Frontal cortex (tissue), 4 donors: ENCODE data around the gene PNLIPRP1. TPM values are rescaled to one million over a fixed set of nuclear protein-coding genes. Genes with fewer than 3 reads are reported as not detected.

Experiments used
- DNase-seq, 2 donors: peaks; one replicate each; pipeline ENCODE4 v3.0.0; 2012; ENCODE audit warnings: low spot score in 2 of 2
- FAIRE-seq: peaks from 2 replicates; lab custom pipeline; 2012; peaks lifted over from hg19 to GRCh38; lab: Jason Lieb, UNC
- total RNA-seq: library from RNA; depleted of rRNA; stranded (reverse); fragments of >200 nt; gene quantifications from one replicate; pipeline ENCODE4 v1.2.3, GENCODE V29; 2014
- donor health status: control.
- donor health status: control.
- donor health status: control.

Gene PNLIPRP1
- total RNA-seq, 1 donor from 2014 or later = not detected

DNA sequence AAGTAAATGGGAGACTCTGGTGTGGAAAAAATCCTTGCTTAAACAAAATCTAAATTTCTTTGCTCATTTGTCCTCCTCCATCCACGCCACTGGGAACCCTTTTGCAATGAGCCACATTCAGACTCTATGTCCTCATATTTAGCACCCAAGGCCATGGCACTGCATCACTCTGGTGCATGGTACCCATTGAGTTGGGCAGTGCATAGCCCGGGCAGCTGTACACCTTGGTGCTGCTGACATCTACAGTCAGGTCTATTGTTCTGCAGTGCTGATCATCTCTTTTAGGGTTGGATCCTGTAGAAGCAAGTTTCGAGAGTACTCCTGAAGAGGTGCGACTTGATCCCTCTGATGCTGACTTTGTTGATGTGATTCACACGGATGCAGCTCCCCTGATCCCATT is 6.8 kb downstream of the PNLIPRP1 start:
- FAIRE-seq (no peak), DNase-seq (no peak)

- DNase-seq = no peak
- no peak for FAIRE-seq
These were observed 7.6 kb downstream of the PNLIPRP1 start for GRCh38 chr10:116598329-116598728.

DNA sequence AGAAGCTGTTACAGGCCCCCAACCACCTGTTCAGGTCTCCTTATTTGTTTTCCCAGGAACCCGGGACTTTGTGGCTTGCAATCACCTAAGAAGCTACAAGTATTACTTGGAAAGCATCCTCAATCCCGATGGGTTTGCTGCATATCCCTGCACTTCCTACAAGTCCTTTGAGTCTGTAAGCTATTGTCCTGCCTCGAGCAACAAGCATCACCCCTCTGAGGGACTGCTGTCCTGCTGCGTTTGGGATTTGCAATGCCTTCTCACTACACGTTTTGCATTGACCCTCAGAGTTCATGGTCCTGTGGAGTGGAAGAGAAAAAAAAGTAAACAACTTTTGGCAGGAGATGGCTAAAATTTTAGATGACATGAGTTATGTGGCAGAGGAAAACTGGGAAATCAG is 9.2 kb downstream of the PNLIPRP1 start:
- no peak for DNase-seq
- FAIRE-seq = no peak

GRCh38 chr10:116602648-116603400 is 12.1 kb downstream of the PNLIPRP1 start:
- no peak for DNase-seq
- FAIRE-seq = no peak

- DNase-seq (no peak), FAIRE-seq (no peak)
These were observed 15.3 kb downstream of the PNLIPRP1 start for GRCh38 chr10:116606061-116606483.

GRCh38 chr10:116607336-116607735 is 16.6 kb downstream of the PNLIPRP1 start:
- no peak for FAIRE-seq
- no peak for DNase-seq

DNA sequence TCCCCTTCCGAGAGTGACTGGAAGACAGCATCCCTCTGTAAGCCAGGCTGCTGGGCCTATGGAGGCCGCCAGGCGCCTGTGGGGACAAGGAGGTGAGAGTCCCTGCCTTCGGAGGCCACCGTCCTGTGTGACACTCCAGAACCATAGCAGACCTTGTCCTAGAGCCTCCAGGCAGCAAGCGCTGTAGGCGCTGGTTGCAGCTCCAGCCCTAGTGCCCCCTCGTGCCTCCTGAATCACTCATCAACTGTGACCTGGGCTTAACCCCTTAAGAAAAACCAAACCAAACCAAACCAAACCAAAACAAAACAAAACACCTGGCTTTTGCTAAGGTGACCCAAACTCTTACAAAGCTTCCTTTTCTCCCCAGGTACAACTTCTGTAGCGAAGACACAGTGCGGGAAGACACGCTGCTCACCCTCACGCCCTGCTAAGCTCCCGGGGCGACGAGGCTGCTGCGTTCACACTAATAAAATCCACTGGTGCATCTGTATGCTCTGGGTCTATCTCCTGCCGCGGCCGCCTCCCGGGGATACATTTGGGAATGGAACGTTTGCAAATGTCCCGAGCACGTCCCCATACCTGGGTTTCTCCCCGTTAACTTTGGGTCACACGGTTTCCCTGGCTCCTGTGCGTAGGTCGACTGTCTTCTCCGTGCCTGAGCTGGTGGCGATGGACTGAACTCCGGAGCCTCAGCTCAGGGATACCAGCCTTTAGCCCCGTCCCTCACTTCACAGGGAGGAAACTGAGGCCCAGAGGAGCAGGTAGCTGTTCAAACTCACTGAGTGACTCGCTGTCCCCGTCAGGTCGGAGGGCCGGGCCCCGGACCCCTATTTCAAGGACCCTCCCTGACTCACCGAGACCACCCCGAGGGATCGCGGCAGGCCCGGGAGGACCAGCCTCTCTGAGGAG is 18.2 kb downstream of the PNLIPRP1 start:
- FAIRE-seq = no peak

GRCh38 chr10:116610443-116611152 is 19.8 kb downstream of the PNLIPRP1 start:
- DNase-seq (no peak), FAIRE-seq (no peak)

More for the DNA sequence above, 18.2 kb downstream of the PNLIPRP1 start:
- no peak for DNase-seq

DNA sequence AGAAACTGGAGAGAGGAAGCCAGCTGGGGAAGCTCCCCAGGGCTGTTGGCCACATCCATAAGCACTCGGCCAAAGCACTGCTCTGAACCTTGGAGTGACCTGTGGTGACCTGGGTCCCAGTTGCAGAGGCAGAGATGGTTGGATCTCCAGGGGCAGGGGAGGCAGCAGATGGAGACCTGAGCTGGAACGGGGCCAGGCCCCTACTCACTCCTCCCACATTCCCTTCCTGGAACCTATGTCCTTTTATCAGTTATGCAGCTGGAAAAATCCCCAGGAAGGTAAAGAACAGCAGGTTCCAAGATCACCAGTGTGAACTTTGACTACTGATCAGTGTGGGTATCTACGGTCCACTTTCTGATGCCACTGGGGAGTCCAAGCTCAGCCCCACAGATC is 20.4 kb downstream of the PNLIPRP1 start:
- FAIRE-seq (no peak), DNase-seq (no peak)

DNA sequence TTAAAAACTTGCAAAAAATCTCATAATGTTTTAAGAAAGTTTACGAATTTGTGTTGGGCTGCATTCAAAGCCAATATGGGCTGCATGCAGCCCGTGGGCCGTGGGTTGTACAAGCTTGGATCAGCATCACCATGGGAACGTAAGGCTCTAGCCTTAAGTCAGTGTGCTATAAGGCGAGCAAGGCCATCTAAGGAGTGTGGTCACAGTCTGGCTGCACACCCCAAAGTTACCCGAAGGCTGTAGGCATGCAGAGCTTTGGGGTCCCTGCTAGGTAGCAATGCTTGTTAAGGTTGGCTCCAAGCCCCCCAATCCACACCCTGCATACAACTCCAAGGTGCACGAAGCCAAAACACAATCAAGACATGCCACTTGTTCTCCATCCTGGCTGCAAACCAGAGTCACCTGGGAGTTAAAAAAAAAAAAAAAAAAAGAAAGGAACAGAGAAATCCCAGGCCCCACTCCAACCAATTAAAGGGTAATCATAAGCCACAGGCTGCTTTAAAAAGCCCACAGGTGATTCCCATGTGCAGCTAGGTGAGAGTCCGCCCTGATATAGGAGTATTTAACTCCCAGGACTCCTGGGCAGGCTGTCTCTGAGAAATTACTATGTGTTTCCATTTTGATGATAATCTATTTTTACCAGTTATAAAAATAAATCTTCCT is 21.5 kb downstream of the PNLIPRP1 start:
- FAIRE-seq (no peak), DNase-seq (no peak)

GRCh38 chr10:116613471-116613870 is 22.7 kb downstream of the PNLIPRP1 start:
- FAIRE-seq = no peak
- no peak for DNase-seq

DNA sequence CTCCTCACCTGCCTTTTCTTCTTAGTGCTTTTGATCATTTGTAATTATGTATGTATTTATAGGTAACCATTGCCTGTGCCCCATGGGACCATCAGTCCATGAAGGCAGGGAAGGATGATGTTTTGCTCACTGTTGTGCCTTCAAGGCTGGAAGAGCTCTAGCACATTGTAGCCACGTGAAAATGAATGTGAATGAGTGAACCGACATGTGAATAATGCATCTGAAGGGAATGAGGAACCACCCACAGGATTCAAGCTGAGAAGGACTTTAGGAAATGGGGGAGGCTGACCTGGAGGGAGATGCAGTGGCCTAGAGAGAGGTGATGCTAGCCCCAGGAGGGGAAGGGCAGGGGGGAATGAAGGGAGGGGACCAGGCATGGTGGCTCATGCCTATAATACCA is 24.0 kb downstream of the PNLIPRP1 start:
- FAIRE-seq = no peak
- DNase-seq = no peak

GRCh38 chr10:116615199-116615776 is 24.5 kb downstream of the PNLIPRP1 start:
- no peak for FAIRE-seq
- no peak for DNase-seq

GRCh38 chr10:116620423-116621400 is 30.0 kb downstream of the PNLIPRP1 start, which contains the start of gene PNLIPRP2:
PNLIPRP2 (plus strand) TSS chr10:116620953.
- DNase-seq (no peak), FAIRE-seq (no peak)

DNA sequence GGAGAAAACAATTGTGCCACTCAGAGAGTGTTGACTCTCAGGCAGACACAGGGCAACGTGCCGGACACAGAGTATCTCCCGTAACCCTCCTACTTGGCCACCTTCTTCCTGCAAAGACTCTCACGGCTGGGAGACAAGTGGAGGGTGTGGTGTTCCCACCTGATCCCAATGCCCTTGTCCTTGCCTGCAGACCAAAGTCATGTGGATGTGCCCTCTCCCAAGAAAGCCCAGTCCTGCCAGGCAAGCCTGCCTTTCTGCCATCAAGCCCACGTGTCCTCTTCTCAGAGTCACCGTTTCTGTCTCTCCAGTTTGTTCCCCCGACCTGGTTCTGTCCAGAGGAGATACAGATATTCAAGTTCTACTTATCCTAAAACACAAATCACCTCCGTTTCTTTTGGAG is 30.7 kb downstream of the PNLIPRP1 start:
- no peak for DNase-seq
- FAIRE-seq = no peak

GRCh38 chr10:116621934-116622655 is 31.3 kb downstream of the PNLIPRP1 start:
- DNase-seq (no peak), FAIRE-seq (no peak)

DNA sequence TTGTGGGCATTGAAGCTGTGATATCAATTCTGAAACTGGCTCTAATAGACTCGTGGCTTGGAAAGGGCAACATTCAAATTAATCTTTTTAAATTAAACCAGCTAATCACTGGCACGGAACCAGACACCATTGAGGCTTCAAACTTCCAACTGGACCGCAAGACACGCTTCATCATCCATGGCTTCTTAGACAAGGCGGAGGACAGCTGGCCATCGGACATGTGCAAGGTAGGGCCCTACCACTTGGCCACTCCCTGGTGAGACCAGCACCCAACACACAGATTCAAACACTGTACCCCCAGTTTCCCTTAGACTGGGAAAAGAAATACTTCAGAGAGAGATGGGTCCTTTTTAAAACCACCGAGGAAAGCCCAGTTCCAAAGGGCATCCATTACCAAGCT is 35.1 kb downstream of the PNLIPRP1 start:
- FAIRE-seq (no peak), DNase-seq (no peak)

GRCh38 chr10:116626815-116627214 is 36.1 kb downstream of the PNLIPRP1 start:
- no peak for DNase-seq
- FAIRE-seq = no peak
